BJ (cell line): ENCODE results near the gene DENND1A. TPM values are rescaled to one million over a fixed set of nuclear protein-coding genes. Genes with fewer than 3 reads are reported as not detected.

Experiments
- CTCF ChIA-PET: fragments of 350-600 bp; formaldehyde crosslinking; extraction: SDS; loops from one replicate; lab custom pipeline; 2021; ENCODE audit warnings: antibody characterized with exemption, inconsistent platforms; lab: Yijun Ruan, JAX
- POLR2A ChIA-PET: fragments of 300-600 bp; sonication (Branson Sonifier 250); formaldehyde crosslinking; extraction: SDS; loops from one replicate; lab custom pipeline; 2021; ENCODE audit warnings: antibody characterized with exemption; lab: Charles Lee
- DNase-seq: peaks from one replicate; pipeline ENCODE4 v3.0.0-alpha.2; 2011; ENCODE audit warnings: low read depth
- H3K27me3 ChIP-seq: 2 replicates; pipeline ENCODE4 v1.6.0; 2011; ENCODE audit warnings: low read length; ENCODE audit not compliant: control insufficient read depth, insufficient read depth
- H3K36me3 ChIP-seq: 2 replicates; pipeline ENCODE4 v1.5.1; 2011; ENCODE audit warnings: low read length; ENCODE audit not compliant: control insufficient read depth, insufficient read depth
- H3K4me3 ChIP-seq: 2 replicates; pipeline ENCODE4 v1.5.1; 2011; ENCODE audit warnings: low read depth, mild to moderate bottlenecking, control low read depth, low read length
- polyA plus RNA-seq: library from polyadenylated mRNA; depleted of rRNA; stranded (reverse); fragments of >200 nt; gene quantifications from 2 replicates; pipeline ENCODE4 v1.2.3, GENCODE V29; 2011
- TF ChIP-seq, protein P1 (sequence below): IDR thresholded peaks from 2 replicates; pipeline ENCODE4 v1.5.1; 2011; ENCODE audit warnings: low read depth, mild to moderate bottlenecking, control low read depth, inconsistent platforms, low read length, moderate library complexity; ENCODE audit not compliant: insufficient read depth

The DENND1A gene
- polyA plus RNA-seq, 1 experiment, result 24.0 TPM

DNA sequence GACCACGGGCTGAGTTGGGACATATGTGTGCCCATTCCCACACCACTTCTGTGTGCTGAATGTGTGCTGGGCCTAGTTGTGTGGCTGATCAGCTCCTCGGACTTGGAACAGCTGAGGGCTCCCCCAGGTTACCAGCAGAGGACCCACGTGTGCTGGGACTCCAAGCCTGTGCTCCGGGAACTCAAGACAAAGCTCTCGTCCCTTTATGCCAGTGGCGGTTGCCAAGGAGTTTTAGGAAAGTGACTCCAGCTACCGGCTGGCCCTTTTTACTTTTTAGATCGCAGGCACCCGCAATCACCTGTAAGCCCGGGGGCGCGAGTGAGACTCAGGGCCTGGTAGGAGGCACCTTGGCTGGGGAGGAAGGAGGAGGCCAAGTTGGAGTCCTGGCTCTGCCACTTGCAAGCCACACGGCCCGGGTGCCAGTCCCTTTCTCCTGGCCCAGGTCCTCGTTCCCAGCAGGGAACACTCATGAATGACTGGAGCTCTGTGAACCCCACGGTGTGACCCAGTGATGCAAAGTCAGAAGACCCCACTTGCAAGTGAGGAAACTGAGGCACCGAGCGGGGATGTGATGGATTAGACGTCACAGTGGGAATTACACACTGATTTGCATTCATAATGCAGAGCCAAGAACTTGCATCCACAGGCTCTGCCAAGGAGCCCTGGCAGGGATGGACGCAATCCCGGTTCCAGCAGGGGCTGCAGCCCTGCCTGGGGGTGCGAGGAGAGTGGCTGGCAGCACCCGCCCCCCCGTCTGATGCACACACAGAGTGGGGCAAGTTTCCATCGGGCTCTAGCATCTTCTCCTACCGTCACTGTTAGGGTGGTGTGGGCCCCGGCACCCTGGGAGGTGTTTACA, 547.0 kb downstream of the DENND1A start:
- no peaks in the 10 kb centered on the region for H3K27me3 ChIP-seq
- H3K36me3 ChIP-seq, result no peaks in the 10 kb centered on the region; the same call in none of the 2 replicates
- H3K4me3 ChIP-seq, result no peak overlapping the region
- DNase-seq, result no peak
- ChIA-PET CTCF (interaction anchor here (0.6 to 1.7 kb wide), 3 partner anchors 23 to 29 kb away, joined by 3 to 10 read pairs (median 4); no protein-coding TSS in a partner anchor), POLR2A (no interaction called here)
- TF ChIP-seq, protein P1, sequence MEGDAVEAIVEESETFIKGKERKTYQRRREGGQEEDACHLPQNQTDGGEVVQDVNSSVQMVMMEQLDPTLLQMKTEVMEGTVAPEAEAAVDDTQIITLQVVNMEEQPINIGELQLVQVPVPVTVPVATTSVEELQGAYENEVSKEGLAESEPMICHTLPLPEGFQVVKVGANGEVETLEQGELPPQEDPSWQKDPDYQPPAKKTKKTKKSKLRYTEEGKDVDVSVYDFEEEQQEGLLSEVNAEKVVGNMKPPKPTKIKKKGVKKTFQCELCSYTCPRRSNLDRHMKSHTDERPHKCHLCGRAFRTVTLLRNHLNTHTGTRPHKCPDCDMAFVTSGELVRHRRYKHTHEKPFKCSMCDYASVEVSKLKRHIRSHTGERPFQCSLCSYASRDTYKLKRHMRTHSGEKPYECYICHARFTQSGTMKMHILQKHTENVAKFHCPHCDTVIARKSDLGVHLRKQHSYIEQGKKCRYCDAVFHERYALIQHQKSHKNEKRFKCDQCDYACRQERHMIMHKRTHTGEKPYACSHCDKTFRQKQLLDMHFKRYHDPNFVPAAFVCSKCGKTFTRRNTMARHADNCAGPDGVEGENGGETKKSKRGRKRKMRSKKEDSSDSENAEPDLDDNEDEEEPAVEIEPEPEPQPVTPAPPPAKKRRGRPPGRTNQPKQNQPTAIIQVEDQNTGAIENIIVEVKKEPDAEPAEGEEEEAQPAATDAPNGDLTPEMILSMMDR, result no peak

- ChIA-PET POLR2A (no interaction called here), CTCF (interaction anchor here (1.0 to 1.8 kb wide), 3 partner anchors 11 to 27 kb away, joined by 3 to 10 read pairs (median 4); no protein-coding TSS in a partner anchor)
- Histone ChIP-seq H3K4me3 (no peak overlapping the region), H3K27me3 (no peaks in the 10 kb centered on the region), H3K36me3 (no peaks in the 10 kb centered on the region; the same call in none of the 2 replicates)
- DNase-seq, result no peak
- TF ChIP-seq, protein P1, result no peak
Measured at GRCh38 chr9:123380852-123381705, 548.8 kb downstream of the DENND1A start.

GRCh38 chr9:123378956-123379660, 550.8 kb downstream of the DENND1A start:
- Histone ChIP-seq H3K27me3 (peaks cover 11% of the 10 kb centered on the region), H3K36me3 (no peaks in the 10 kb centered on the region; the same call in none of the 2 replicates), H3K4me3 (no peak overlapping the region)
- POLR2A ChIA-PET, result no interaction called here
- DNase-seq, result no peak
- TF ChIP-seq, protein P1, result no peak
- CTCF ChIA-PET, result interaction anchor here (0.5 kb wide), 1 partner anchor 925 kb away, joined by 5 read pairs; no protein-coding TSS in a partner anchor

DNA sequence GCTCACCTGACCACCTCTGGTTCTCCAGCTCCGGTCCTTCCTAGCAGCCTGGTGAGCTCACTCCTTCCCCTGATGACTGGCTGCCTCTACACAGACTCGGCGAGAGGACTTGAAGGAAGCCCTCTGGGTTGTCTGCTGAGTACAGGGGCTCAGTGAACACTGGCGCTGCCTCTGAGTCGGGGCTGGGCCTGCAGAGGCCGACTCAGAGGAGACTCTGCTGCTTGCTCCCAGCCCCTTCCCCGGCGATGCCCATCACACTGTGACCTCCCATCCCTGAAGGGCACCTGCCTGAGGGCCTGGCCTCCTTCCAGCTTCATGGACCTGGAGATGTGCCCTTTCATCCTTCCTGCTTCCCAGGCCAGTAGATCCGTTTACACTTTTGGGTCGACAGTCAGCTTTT, 551.9 kb downstream of the DENND1A start:
- TF ChIP-seq, protein P1, result no peak
- no peak for DNase-seq
- no peak overlapping the region for H3K4me3 ChIP-seq
- POLR2A ChIA-PET, result no interaction called here
- no peaks in the 10 kb centered on the region; the same call in none of the 2 replicates for H3K36me3 ChIP-seq
- CTCF ChIA-PET, result no interaction called here
- H3K27me3 ChIP-seq, result peaks cover 15% of the 10 kb centered on the region
